IMR-90 (cell line): ENCODE measurements around the gene SLC2A3. TPM values are rescaled to one million over a fixed set of nuclear protein-coding genes. Genes with fewer than 3 reads are reported as not detected.
A peak's percentile ranks its signal among the peaks of the same experiment; 100 is the strongest.
"Not testable (repeated sequence)": the region's sequence is repeated elsewhere in the genome, so short reads cannot be mapped to it uniquely, and the experiment has no call there.

ENCODE experiments used
- ATAC-seq: fragments of 200-7000 bp; cut with Tn5 transposase; 2 replicates; pipeline ENCODE4 v1.9.1; 2020; ENCODE audit warnings: low read depth, mild to moderate bottlenecking, moderate library complexity
- BruUV-seq: library from RNA; stranded (reverse); fragments of 400-500 nt; replicated peaks from 2 replicates; lab custom pipeline; 2021; lab: Mats Ljungman, UMichigan
- CTCF ChIA-PET: fragments of 300-600 bp; formaldehyde crosslinking; extraction: SDS; loops from one replicate; lab custom pipeline; 2021; ENCODE audit warnings: antibody characterized with exemption; lab: Yijun Ruan, JAX
- POLR2A ChIA-PET: fragments of 300-600 bp; sonication (Branson Sonifier 250); formaldehyde crosslinking; loops from one replicate; lab custom pipeline; 2022; ENCODE audit warnings: antibody characterized with exemption; ENCODE audit not compliant: unreplicated experiment; lab: Charles Lee
- DNase-seq: peaks from one replicate; pipeline ENCODE4 v3.0.0; 2013
- H2AFZ ChIP-seq: replicated peaks from 2 replicates; pipeline ENCODE3; 2013; ENCODE audit warnings: low read length, mild to moderate bottlenecking; ENCODE audit not compliant: poor library complexity
- H2AK5ac ChIP-seq: 2 replicates; pipeline ENCODE4 v1.6.1; 2013; ENCODE audit warnings: low read depth, low read length, inconsistent platforms
- H2AK9ac ChIP-seq: replicated peaks from 2 replicates; pipeline ENCODE3; 2013; ENCODE audit warnings: mild to moderate bottlenecking, low read depth, low read length, moderate library complexity; ENCODE audit not compliant: poor library complexity
- H2BK120ac ChIP-seq: 2 replicates; pipeline ENCODE4 v1.6.1; 2013; ENCODE audit warnings: low read depth, low read length, inconsistent platforms
- H2BK15ac ChIP-seq: 3 replicates; pipeline ENCODE4 v1.6.1; 2013; ENCODE audit warnings: low read depth, low read length, inconsistent platforms
- H2BK20ac ChIP-seq: 2 replicates; pipeline ENCODE4 v1.6.1; 2013; ENCODE audit warnings: low read depth, mild to moderate bottlenecking, inconsistent platforms, low read length, moderate library complexity
- H2BK5ac ChIP-seq: 2 replicates; pipeline ENCODE4 v1.6.1; 2013; ENCODE audit warnings: mild to moderate bottlenecking, low read depth, low read length, inconsistent platforms; ENCODE audit not compliant: poor library complexity, severe bottlenecking
- H3K14ac ChIP-seq: replicated peaks from 2 replicates; pipeline ENCODE4 v1.6.1; 2013; ENCODE audit warnings: low read depth, low read length, inconsistent platforms
- H3K18ac ChIP-seq: 2 replicates; pipeline ENCODE4 v1.6.1; 2013; ENCODE audit warnings: low read depth, low read length, control low read depth
- H3K23ac ChIP-seq: 2 replicates; pipeline ENCODE4 v1.6.1; 2013; ENCODE audit warnings: low read depth, low read length, inconsistent platforms
- H3K27ac ChIP-seq: 2 replicates; pipeline ENCODE4 v1.5.1; 2013; ENCODE audit warnings: mild to moderate bottlenecking, control low read depth, low read length; ENCODE audit not compliant: insufficient read depth
- H3K27me3 ChIP-seq: 2 replicates; pipeline ENCODE4 v1.6.1; 2013; ENCODE audit warnings: low read length; ENCODE audit not compliant: control insufficient read depth, insufficient read depth
- H3K36me3 ChIP-seq: 2 replicates; pipeline ENCODE4 v1.6.1; 2013; ENCODE audit warnings: low read length, mixed read lengths; ENCODE audit not compliant: control insufficient read depth, insufficient read depth
- H3K4ac ChIP-seq: 2 replicates; pipeline ENCODE4 v1.6.1; 2013; ENCODE audit warnings: low read depth, low read length, inconsistent platforms
- H3K4me1 ChIP-seq: 2 replicates; pipeline ENCODE4 v1.6.1; 2013; ENCODE audit warnings: low read length, mixed read lengths; ENCODE audit not compliant: control insufficient read depth, insufficient read depth
- H3K4me2 ChIP-seq: 2 replicates; pipeline ENCODE4 v1.6.1; 2013; ENCODE audit warnings: low read depth, mild to moderate bottlenecking, control low read depth, low read length, moderate library complexity
- H3K4me3 ChIP-seq: 2 replicates; pipeline ENCODE4 v1.5.1; 2013; ENCODE audit warnings: low read depth, mild to moderate bottlenecking, control low read depth, low read length, moderate library complexity; ENCODE audit not compliant: insufficient read depth
- H3K56ac ChIP-seq: 2 replicates; pipeline ENCODE4 v1.6.1; 2013; ENCODE audit warnings: low read length, inconsistent platforms; ENCODE audit not compliant: insufficient read depth; ENCODE audit errors: extremely low read depth
- H3K79me1 ChIP-seq, 2 experiments: 2 replicates each; pipeline ENCODE4 v1.6.1; 2013; ENCODE audit warnings: low read length in 2 of 2, inconsistent platforms in 1 of 2, low read depth in 1 of 2
- H3K9ac ChIP-seq: 2 replicates; pipeline ENCODE4 v1.6.1; 2013; ENCODE audit warnings: low read depth, low read length, control low read depth
- H3K9me1 ChIP-seq: 2 replicates; pipeline ENCODE4 v1.6.1; 2013; ENCODE audit warnings: low read length, inconsistent platforms; ENCODE audit not compliant: insufficient read depth
- H3K9me3 ChIP-seq: 2 replicates; pipeline ENCODE4 v1.6.1; 2013; ENCODE audit warnings: low read length; ENCODE audit not compliant: control insufficient read depth, insufficient read depth
- H4K20me1 ChIP-seq: 2 replicates; pipeline ENCODE4 v1.6.1; 2013; ENCODE audit warnings: low read length, inconsistent platforms; ENCODE audit not compliant: insufficient read depth
- H4K5ac ChIP-seq: 2 replicates; pipeline ENCODE4 v1.6.1; 2013; ENCODE audit warnings: mild to moderate bottlenecking, low read depth, low read length, control low read depth
- H4K8ac ChIP-seq, 2 experiments: 2 replicates each; pipeline ENCODE4 v1.6.1; 2013; ENCODE audit warnings: low read depth in 2 of 2, low read length in 2 of 2, control low read depth in 1 of 2, inconsistent platforms in 1 of 2
- H4K91ac ChIP-seq: 2 replicates; pipeline ENCODE4 v1.6.1; 2013; ENCODE audit warnings: low read depth, low read length, inconsistent platforms; ENCODE audit not compliant: insufficient read depth
- BHLHE40 ChIP-seq: fragments of 150-350 bp; IDR thresholded peaks from 2 replicates; pipeline ENCODE4 v1.6.1; 2016; ENCODE audit warnings: mild to moderate bottlenecking, low read depth, low read length
- CEBPB ChIP-seq: IDR thresholded peaks from 2 replicates; pipeline ENCODE4 v1.6.1; 2012; ENCODE audit warnings: low read depth, low read length, improper control_type of control experiment
- FOS ChIP-seq: fragments of 150-350 bp; IDR thresholded peaks from 2 replicates; pipeline ENCODE4 v1.6.1; 2016; ENCODE audit warnings: low read depth, low read length
- NFE2L2 ChIP-seq: fragments of 150-350 bp; IDR thresholded peaks from 2 replicates; pipeline ENCODE4 v1.6.1; 2016; ENCODE audit warnings: low read depth, mild to moderate bottlenecking, low read length
- POLR2A ChIP-seq: IDR thresholded peaks from 2 replicates; pipeline ENCODE4 v1.6.1; 2012; ENCODE audit warnings: mild to moderate bottlenecking, low read depth, low read length
- RAD21 ChIP-seq: IDR thresholded peaks from 2 replicates; pipeline ENCODE4 v1.6.1; 2012; ENCODE audit warnings: low read length, improper control_type of control experiment
- RCOR1 ChIP-seq: IDR thresholded peaks from 2 replicates; pipeline ENCODE4 v1.6.1; 2012; ENCODE audit warnings: mild to moderate bottlenecking, low read length, improper control_type of control experiment; ENCODE audit not compliant: insufficient replicate concordance
- RFX5 ChIP-seq: IDR thresholded peaks from 2 replicates; pipeline ENCODE4 v1.8.0; 2012; ENCODE audit warnings: low read depth, mild to moderate bottlenecking, low read length, moderate library complexity
- SMC3 ChIP-seq: fragments of 150-350 bp; IDR thresholded peaks from 2 replicates; pipeline ENCODE4 v1.6.1; 2016; ENCODE audit warnings: low read depth, mild to moderate bottlenecking, antibody characterized with exemption, low read length, moderate library complexity
- WGBS, 2 experiments: methylation state at CpG; one replicate each; pipeline versions ENCODE4 v1.1.5 to v1.1.7; 2013; ENCODE audit warnings: missing lambda C conversion rate in 2 of 2; ENCODE audit not compliant: insufficient read length in 1 of 2; ENCODE audit errors: extremely low coverage in 2 of 2; 5-methylcytosine and 5-hydroxymethylcytosine counted together
- dilution Hi-C: fragments of 300-500 bp; cut with HindIII; formaldehyde crosslinking; loops from one replicate; pipeline ENCODE4 v1.14.3; 2018; ENCODE audit warnings: low sequenced_read_pairs; ENCODE audit not compliant: unreplicated experiment
- in situ Hi-C: fragments of 300-500 bp; cut with MboI; formaldehyde crosslinking; loops from 3 replicates; pipeline ENCODE4 v1.14.3; 2019; ENCODE audit warnings: low sequenced_read_pairs, inconsistent platforms, mixed read lengths
- intact Hi-C: fragments of 100-400 bp; cut with micrococcal nuclease; formaldehyde crosslinking; loops from 2 replicates; pipeline ENCODE4 v1.10.0; 2022
- polyA plus RNA-seq, 3 experiments: library from polyadenylated mRNA; depleted of rRNA; stranded (reverse); fragments of >200 nt; gene quantifications; 2 replicates each; pipeline ENCODE4 v1.2.3, GENCODE V29; 2012; ENCODE audit warnings: low replicate concordance in 1 of 3
- total RNA-seq: library from RNA; depleted of rRNA; stranded (reverse); fragments of >200 nt; gene quantifications from 2 replicates; pipeline ENCODE4 v1.2.3, GENCODE V29; 2012

SLC2A3 gene
- total and polyA plus RNA-seq, 2 of the 4 experiments (the other 2 are of a cell fraction) = 46.1 to 54.8 TPM

DNA sequence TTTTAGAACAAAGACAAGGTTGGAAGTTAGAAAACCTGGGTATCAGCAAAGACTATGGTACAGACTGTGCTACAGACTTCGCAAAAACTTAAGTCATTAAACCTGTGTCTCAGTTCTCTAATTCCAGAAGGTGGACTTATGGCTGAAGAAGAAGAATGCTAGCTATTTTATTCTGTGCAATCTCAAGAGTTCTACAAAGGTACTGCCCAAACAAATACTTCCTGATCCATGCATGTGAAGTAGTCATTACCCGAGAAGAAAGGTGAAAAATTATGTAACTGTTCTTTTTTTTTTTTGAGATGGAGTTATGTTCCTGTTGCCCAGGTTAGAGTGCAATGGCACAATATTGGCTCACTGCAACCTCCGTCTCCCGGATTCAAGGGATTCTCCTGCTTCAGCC lies 45.5 kb upstream of the SLC2A3 start:
- Histone ChIP-seq H4K5ac (no peak overlapping the region), H3K36me3 (no peaks in the 10 kb centered on the region), H2BK20ac (no peak overlapping the region), H2BK15ac (no peak overlapping the region), H4K8ac (no peak overlapping the region), H2AK9ac (no peak overlapping the region), H3K18ac (no peak overlapping the region), H3K9me1 (no peaks in the 10 kb centered on the region), H2BK5ac (no peak overlapping the region), H3K27me3 (no peaks in the 10 kb centered on the region), H3K4me1 (no peaks in the 10 kb centered on the region), H3K4me2 (no peak overlapping the region), H3K9ac (no peak overlapping the region), H3K56ac (no peak overlapping the region), H3K9me3 (no peaks in the 10 kb centered on the region), H3K4ac (no peak overlapping the region), H3K79me1 (no peaks in the 10 kb centered on the region), H2AFZ (no peak overlapping the region), H4K91ac (no peak overlapping the region), H4K20me1 (no peaks in the 10 kb centered on the region), H2BK120ac (no peak overlapping the region), H3K23ac (no peak overlapping the region), H3K4me3 (no peak overlapping the region), H2AK5ac (no peak overlapping the region), H3K14ac (no peak overlapping the region), H3K27ac (no peak overlapping the region)
- dilution Hi-C loops = no loop called here
- no peak for TF ChIP-seq NFE2L2
- TF ChIP-seq CEBPB = no peak
- TF ChIP-seq SMC3 = no peak
- no peak for TF ChIP-seq POLR2A
- no peak for TF ChIP-seq FOS
- TF ChIP-seq RAD21 = no peak
- no peak for TF ChIP-seq BHLHE40
- no peak for TF ChIP-seq RFX5
- TF ChIP-seq RCOR1 = no peak
- BruUV-seq = no TSS peak
- no CpG with 5 or more reads among the region's 4 CpGs for WGBS, 2 experiments
- POLR2A ChIA-PET = no interaction called here
- in situ Hi-C loops = no loop called here
- DNase-seq (no peak), ATAC-seq (no peak)
- CTCF ChIA-PET = interaction anchor here (0.6 kb wide), 2 partner anchors 14 to 77 kb away, joined by 4 read pairs; no protein-coding TSS in a partner anchor
- intact Hi-C loops = no loop called here

DNA sequence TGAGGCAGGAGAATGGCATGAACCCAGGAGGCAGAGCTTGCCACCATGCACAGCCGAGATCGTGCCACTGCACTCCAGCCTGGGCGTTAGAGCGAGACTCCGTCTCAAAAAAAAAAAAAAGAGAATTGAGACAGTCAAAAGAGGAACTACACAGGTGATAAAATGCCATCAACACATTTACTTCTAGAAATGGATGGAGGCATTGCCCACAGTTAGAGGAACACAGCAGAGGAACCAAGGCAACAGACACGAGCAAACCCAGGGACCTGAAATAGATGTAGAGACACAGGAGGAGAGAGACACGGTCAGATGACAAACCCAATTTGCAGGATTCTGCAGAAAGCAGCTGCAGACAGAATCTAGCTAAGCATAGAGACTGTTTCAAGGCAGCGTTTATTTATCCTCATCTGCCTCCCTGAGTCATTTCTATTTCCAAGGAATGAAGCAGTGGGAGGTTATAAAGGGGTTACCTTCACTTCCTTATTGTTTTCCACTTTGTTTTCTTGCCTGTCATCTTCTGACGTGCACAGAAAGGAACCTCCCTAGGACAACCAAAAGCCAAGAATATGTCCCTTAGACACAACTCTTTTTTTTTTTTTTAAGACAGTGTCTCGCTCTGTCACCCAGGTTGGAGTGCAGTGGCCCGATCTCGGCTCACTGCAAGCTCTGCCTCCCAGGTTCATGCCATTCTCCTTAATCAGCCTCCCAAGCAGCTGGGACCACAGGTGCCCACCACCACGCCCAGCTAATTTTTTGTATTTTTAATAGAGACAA lies 41.6 kb upstream of the SLC2A3 start:
- H3K27me3 ChIP-seq, H3K9me3 ChIP-seq, H4K5ac ChIP-seq, H3K79me1 ChIP-seq, H3K9ac ChIP-seq, H3K4ac ChIP-seq, H2AK5ac ChIP-seq, DNase-seq, BruUV-seq, POLR2A ChIA-PET, H3K23ac ChIP-seq, in situ Hi-C loops, H2BK120ac ChIP-seq, dilution Hi-C loops, H3K36me3 ChIP-seq, H3K14ac ChIP-seq, H3K4me3 ChIP-seq, H2BK20ac ChIP-seq, H4K91ac ChIP-seq, H3K56ac ChIP-seq, H3K9me1 ChIP-seq, H2BK5ac ChIP-seq, H3K4me2 ChIP-seq, H3K4me1 ChIP-seq, H3K18ac ChIP-seq, H2BK15ac ChIP-seq, H2AFZ ChIP-seq, H3K27ac ChIP-seq, H4K20me1 ChIP-seq, intact Hi-C loops, H4K8ac ChIP-seq, H2AK9ac ChIP-seq: not testable (repeated sequence)
- peak; percentile 72 for ATAC-seq
- CTCF ChIA-PET = interaction anchor here (0.6 to 0.7 kb wide), 2 partner anchors 870 to 961 kb away, joined by 3 read pairs; no protein-coding TSS in a partner anchor
- 100% methylated on average over 2 of the region's 13 CpGs; no CpG with 5 or more reads in 1 of the 2 experiments for WGBS, 2 experiments
